HepG2 (cell line): ENCODE results near the gene VIT. TPM values are rescaled to one million over a fixed set of nuclear protein-coding genes. Genes with fewer than 3 reads are reported as not detected.

Source experiments
- CBX5 ChIP-seq: sonication (generic); formaldehyde crosslinking; IDR thresholded peaks from 2 replicates; pipeline ENCODE4 v1.4.0; 2020; ENCODE audit warnings: missing genetic modification reagents, borderline replicate concordance
- CHCHD3 ChIP-seq: sonication (generic); formaldehyde crosslinking; IDR thresholded peaks from 2 replicates; pipeline ENCODE4 v1.8.0; 2022; ENCODE audit warnings: mild to moderate bottlenecking, missing genetic modification reagents, moderate library complexity
- CREM ChIP-seq, 2 experiments: sonication (generic) in 1 of 2; formaldehyde crosslinking in 1 of 2; IDR thresholded peaks; 2 replicates each; pipeline versions ENCODE4 v1.4.0 to v1.6.1; 2016 to 2020; ENCODE audit warnings: antibody characterized with exemption in 1 of 2, mild to moderate bottlenecking in 1 of 2, missing genetic modification reagents in 1 of 2
- EZH2 ChIP-seq: conservative IDR thresholded peaks from 2 replicates; pipeline ENCODE4 v1.6.1; 2012; ENCODE audit warnings: mild to moderate bottlenecking, low read depth, low read length, moderate library complexity
- KLF6 ChIP-seq: IDR thresholded peaks from 2 replicates; pipeline ENCODE4 v1.8.0; 2016; ENCODE audit warnings: missing biosample characterization, missing genetic modification reagents
- MAFK ChIP-seq, 2 experiments: IDR thresholded peaks in 1 of 2; conservative IDR thresholded peaks in 1 of 2; 2 replicates each; pipeline ENCODE4 v1.6.1; 2011; ENCODE audit warnings: improper control_type of control experiment in 2 of 2, low read length in 2 of 2
- NBN ChIP-seq: fragments of 450-650 bp; conservative IDR thresholded peaks from 2 replicates; pipeline ENCODE4 v1.6.1; 2017
- PHF21A ChIP-seq: sonication (generic); formaldehyde crosslinking; IDR thresholded peaks from 2 replicates; pipeline ENCODE4 v1.5.0; 2020; ENCODE audit warnings: mild to moderate bottlenecking, missing genetic modification reagents
- PRPF4 ChIP-seq: fragments of 200-400 bp; formaldehyde crosslinking; IDR thresholded peaks from 2 replicates; pipeline ENCODE4 v1.6.1; 2016; ENCODE audit warnings: low read length, low read depth; ENCODE audit not compliant: poor library complexity, severe bottlenecking
- RXRB ChIP-seq: IDR thresholded peaks from 2 replicates; pipeline ENCODE4 v1.6.1; 2016; ENCODE audit warnings: borderline replicate concordance, missing genetic modification reagents, missing compliant biosample characterization
- SMAD3 ChIP-seq: sonication (generic); formaldehyde crosslinking; IDR thresholded peaks from 2 replicates; pipeline ENCODE4 v1.4.0; 2020; ENCODE audit warnings: missing genetic modification reagents
- SMARCC2 ChIP-seq: fragments of 450-650 bp; IDR thresholded peaks from 2 replicates; pipeline ENCODE4 v1.6.1; 2017; ENCODE audit warnings: antibody characterized with exemption, mild to moderate bottlenecking
- SP2 ChIP-seq: sonication (generic); formaldehyde crosslinking; IDR thresholded peaks from 2 replicates; pipeline ENCODE4 v1.5.1; 2020; ENCODE audit warnings: mild to moderate bottlenecking, missing genetic modification reagents
- STAG1 ChIP-seq: sonication (generic); formaldehyde crosslinking; IDR thresholded peaks from 2 replicates; pipeline ENCODE4 v1.4.0; 2020; ENCODE audit warnings: missing genetic modification reagents
- TARDBP ChIP-seq: sonication (generic); formaldehyde crosslinking; IDR thresholded peaks from 2 replicates; pipeline ENCODE4 v1.8.0; 2022; ENCODE audit warnings: mild to moderate bottlenecking, missing genetic modification reagents
- TOE1 ChIP-seq: sonication (generic); formaldehyde crosslinking; IDR thresholded peaks from 2 replicates; pipeline ENCODE4 v1.4.0; 2020; ENCODE audit warnings: mild to moderate bottlenecking, missing genetic modification reagents
- ZC3H4 ChIP-seq: sonication (generic); formaldehyde crosslinking; IDR thresholded peaks from 2 replicates; pipeline ENCODE4 v1.4.0; 2020; ENCODE audit warnings: missing genetic modification reagents, borderline replicate concordance
- ZNF224 ChIP-seq: sonication (generic); formaldehyde crosslinking; IDR thresholded peaks from 2 replicates; pipeline ENCODE4 v1.5.0; 2020; ENCODE audit warnings: mild to moderate bottlenecking, missing genetic modification reagents
- ZNF275 ChIP-seq: sonication (generic); formaldehyde crosslinking; IDR thresholded peaks from 2 replicates; pipeline ENCODE4 v1.8.0; 2022; ENCODE audit warnings: missing genetic modification reagents, mild to moderate bottlenecking, inconsistent platforms, borderline replicate concordance
- ZNF446 ChIP-seq: sonication (generic); formaldehyde crosslinking; IDR thresholded peaks from 2 replicates; pipeline ENCODE4 v1.5.0; 2020; ENCODE audit warnings: mild to moderate bottlenecking, missing genetic modification reagents
- polyA plus RNA-seq, 8 experiments: library from polyadenylated mRNA; depleted of rRNA in 3 of 8; stranded (reverse) in 7 of 8; unstranded in 1 of 8; fragments of >200 nt; fragmentation: Illumina TruSeq in 4 of 8; extraction: Trizol in 4 of 8; gene quantifications; 2 replicates each; pipeline versions ENCODE4 v1.2.1 to v1.2.3, GENCODE V29; 2011 to 2016; ENCODE audit warnings: low read depth in 4 of 8, missing spikeins in 1 of 8, mixed read lengths in 1 of 8; ENCODE audit not compliant: insufficient read depth in 1 of 8
- total RNA-seq, 5 experiments: library from RNA; depleted of rRNA; stranded (reverse); fragments of >200 nt; fragmentation: Illumina TruSeq; extraction: Trizol; gene quantifications; 2 replicates each; pipeline ENCODE4 v1.2.3, GENCODE V29; 2016; ENCODE audit warnings: low read depth in 1 of 5
- TF ChIP-seq, protein P1 (sequence below): sonication (generic); formaldehyde crosslinking; IDR thresholded peaks from 2 replicates; pipeline ENCODE4; 2020; ENCODE audit warnings: missing genetic modification reagents, mild to moderate bottlenecking, borderline replicate concordance
- TF ChIP-seq, protein P2 (sequence below): IDR thresholded peaks from 2 replicates; pipeline ENCODE4 v1.6.1; 2012; ENCODE audit warnings: low read length, improper control_type of control experiment

Gene VIT
- total and polyA plus RNA-seq, 2 of the 13 experiments (the other 11 are each of a cell fraction or from before 2014, with no cell fraction given) = not detected

- TF ChIP-seq, protein P1, sequence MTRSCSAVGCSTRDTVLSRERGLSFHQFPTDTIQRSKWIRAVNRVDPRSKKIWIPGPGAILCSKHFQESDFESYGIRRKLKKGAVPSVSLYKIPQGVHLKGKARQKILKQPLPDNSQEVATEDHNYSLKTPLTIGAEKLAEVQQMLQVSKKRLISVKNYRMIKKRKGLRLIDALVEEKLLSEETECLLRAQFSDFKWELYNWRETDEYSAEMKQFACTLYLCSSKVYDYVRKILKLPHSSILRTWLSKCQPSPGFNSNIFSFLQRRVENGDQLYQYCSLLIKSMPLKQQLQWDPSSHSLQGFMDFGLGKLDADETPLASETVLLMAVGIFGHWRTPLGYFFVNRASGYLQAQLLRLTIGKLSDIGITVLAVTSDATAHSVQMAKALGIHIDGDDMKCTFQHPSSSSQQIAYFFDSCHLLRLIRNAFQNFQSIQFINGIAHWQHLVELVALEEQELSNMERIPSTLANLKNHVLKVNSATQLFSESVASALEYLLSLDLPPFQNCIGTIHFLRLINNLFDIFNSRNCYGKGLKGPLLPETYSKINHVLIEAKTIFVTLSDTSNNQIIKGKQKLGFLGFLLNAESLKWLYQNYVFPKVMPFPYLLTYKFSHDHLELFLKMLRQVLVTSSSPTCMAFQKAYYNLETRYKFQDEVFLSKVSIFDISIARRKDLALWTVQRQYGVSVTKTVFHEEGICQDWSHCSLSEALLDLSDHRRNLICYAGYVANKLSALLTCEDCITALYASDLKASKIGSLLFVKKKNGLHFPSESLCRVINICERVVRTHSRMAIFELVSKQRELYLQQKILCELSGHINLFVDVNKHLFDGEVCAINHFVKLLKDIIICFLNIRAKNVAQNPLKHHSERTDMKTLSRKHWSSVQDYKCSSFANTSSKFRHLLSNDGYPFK (CRISPR knock-in tag) = no peak
- TF ChIP-seq EZH2 = no peak
- TF ChIP-seq ZNF275 (CRISPR knock-in tag) = no peak
- TF ChIP-seq, protein P2, sequence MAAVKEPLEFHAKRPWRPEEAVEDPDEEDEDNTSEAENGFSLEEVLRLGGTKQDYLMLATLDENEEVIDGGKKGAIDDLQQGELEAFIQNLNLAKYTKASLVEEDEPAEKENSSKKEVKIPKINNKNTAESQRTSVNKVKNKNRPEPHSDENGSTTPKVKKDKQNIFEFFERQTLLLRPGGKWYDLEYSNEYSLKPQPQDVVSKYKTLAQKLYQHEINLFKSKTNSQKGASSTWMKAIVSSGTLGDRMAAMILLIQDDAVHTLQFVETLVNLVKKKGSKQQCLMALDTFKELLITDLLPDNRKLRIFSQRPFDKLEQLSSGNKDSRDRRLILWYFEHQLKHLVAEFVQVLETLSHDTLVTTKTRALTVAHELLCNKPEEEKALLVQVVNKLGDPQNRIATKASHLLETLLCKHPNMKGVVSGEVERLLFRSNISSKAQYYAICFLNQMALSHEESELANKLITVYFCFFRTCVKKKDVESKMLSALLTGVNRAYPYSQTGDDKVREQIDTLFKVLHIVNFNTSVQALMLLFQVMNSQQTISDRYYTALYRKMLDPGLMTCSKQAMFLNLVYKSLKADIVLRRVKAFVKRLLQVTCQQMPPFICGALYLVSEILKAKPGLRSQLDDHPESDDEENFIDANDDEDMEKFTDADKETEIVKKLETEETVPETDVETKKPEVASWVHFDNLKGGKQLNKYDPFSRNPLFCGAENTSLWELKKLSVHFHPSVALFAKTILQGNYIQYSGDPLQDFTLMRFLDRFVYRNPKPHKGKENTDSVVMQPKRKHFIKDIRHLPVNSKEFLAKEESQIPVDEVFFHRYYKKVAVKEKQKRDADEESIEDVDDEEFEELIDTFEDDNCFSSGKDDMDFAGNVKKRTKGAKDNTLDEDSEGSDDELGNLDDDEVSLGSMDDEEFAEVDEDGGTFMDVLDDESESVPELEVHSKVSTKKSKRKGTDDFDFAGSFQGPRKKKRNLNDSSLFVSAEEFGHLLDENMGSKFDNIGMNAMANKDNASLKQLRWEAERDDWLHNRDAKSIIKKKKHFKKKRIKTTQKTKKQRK = no peak
- peak; percentile 75; the same call in 1 of the 2 replicates for TF ChIP-seq SMAD3 (CRISPR knock-in tag)
- TF ChIP-seq PRPF4 = no peak
- TF ChIP-seq CBX5 = 0 out of 2 replicates have a peak, but pooled peaks have one; percentile 42
- no peak for TF ChIP-seq KLF6 (CRISPR knock-in tag)
- no peak; the same call in 1 of the 2 replicates for TF ChIP-seq STAG1 (CRISPR knock-in tag)
- no peak for TF ChIP-seq TOE1 (CRISPR knock-in tag)
- peak; percentile 29; the same call in 1 of the 2 replicates for TF ChIP-seq TARDBP (CRISPR knock-in tag)
- TF ChIP-seq NBN = no peak
- peak; percentile 58 for TF ChIP-seq PHF21A (CRISPR knock-in tag)
- TF ChIP-seq MAFK (conservative IDR thresholded peaks at IDR 0.05 in 1 of 2, IDR thresholded peaks at IDR 0.05 in 1 of 2; ENCODE audit: low read length in 2 of 2) = peak; percentile 55 to 71
- 0 out of 2 replicates have a peak, but pooled peaks have one; percentile 44 for TF ChIP-seq SMARCC2
- TF ChIP-seq CHCHD3 (CRISPR knock-in tag) = no peak
- TF ChIP-seq ZNF224 (CRISPR knock-in tag) = no peak
- TF ChIP-seq RXRB (CRISPR knock-in tag) = peak; percentile 94
- no peak for TF ChIP-seq ZNF446 (CRISPR knock-in tag)
- peak; percentile 82 for TF ChIP-seq CREM (IDR thresholded peaks at IDR 0.05)
- TF ChIP-seq CREM (CRISPR knock-in tag; IDR thresholded peaks at IDR 0.05) = no peak
- TF ChIP-seq ZC3H4 (CRISPR knock-in tag) = no peak
- TF ChIP-seq SP2 = no peak
These were observed 36.6 kb upstream of the VIT start (continued) for GRCh38 chr2:36659872-36660312.
